Testis (tissue), 2 donors: ENCODE data around the gene TRIM63.

ENCODE experiments used
- POLR2A ChIP-seq: fragments of 450-650 bp; IDR thresholded peaks from one replicate; pipeline ENCODE4 v1.6.1; 2017; ENCODE audit warnings: antibody characterized with exemption, mild to moderate bottlenecking, moderate library complexity
- TF ChIP-seq, protein P1 (sequence below), 3 experiments: fragments of 450-650 bp in 2 of 3; fragments of 200-600 bp in 1 of 3; sonication (generic) in 1 of 3; IDR thresholded peaks; one replicate each; pipeline ENCODE4 v1.5.1; 2016 to 2019; ENCODE audit warnings: antibody characterized with exemption in 3 of 3, mild to moderate bottlenecking in 2 of 3, moderate library complexity in 1 of 3

GRCh38 chr1:26034504-26035202 is 32.8 kb downstream of the TRIM63 start:
- TF ChIP-seq, protein P1, sequence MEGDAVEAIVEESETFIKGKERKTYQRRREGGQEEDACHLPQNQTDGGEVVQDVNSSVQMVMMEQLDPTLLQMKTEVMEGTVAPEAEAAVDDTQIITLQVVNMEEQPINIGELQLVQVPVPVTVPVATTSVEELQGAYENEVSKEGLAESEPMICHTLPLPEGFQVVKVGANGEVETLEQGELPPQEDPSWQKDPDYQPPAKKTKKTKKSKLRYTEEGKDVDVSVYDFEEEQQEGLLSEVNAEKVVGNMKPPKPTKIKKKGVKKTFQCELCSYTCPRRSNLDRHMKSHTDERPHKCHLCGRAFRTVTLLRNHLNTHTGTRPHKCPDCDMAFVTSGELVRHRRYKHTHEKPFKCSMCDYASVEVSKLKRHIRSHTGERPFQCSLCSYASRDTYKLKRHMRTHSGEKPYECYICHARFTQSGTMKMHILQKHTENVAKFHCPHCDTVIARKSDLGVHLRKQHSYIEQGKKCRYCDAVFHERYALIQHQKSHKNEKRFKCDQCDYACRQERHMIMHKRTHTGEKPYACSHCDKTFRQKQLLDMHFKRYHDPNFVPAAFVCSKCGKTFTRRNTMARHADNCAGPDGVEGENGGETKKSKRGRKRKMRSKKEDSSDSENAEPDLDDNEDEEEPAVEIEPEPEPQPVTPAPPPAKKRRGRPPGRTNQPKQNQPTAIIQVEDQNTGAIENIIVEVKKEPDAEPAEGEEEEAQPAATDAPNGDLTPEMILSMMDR (IDR thresholded peaks at IDR 0.05): no peak
- TF ChIP-seq POLR2A: no peak
